H1 (cell line): ENCODE measurements around the gene CD47. TPM values are rescaled to one million over a fixed set of nuclear protein-coding genes. Genes with fewer than 3 reads are reported as not detected.

Experiments
- CTCF ChIA-PET: fragments of 300-600 bp; sonication (Branson Sonifier 250); formaldehyde crosslinking; loops from one replicate; lab custom pipeline; 2021; ENCODE audit not compliant: partially characterized antibody; lab: Charles Lee
- POLR2A ChIA-PET: fragments of 300-600 bp; sonication (Branson Sonifier 250); formaldehyde crosslinking; loops from one replicate; lab custom pipeline; 2021; ENCODE audit warnings: inconsistent platforms; ENCODE audit not compliant: partially characterized antibody; lab: Charles Lee
- DNase-seq, 2 experiments: peaks; one replicate each; pipeline versions ENCODE4 v3.0.0 to v3.0.0-alpha.2; 2010 to 2022; ENCODE audit warnings: low spot score in 2 of 2, low read depth in 1 of 2, mixed read lengths in 1 of 2
- FAIRE-seq: peaks from 2 replicates; lab custom pipeline; 2011; peaks lifted over from hg19 to GRCh38; lab: Jason Lieb, UNC
- H2AFZ ChIP-seq: 2 replicates; pipeline ENCODE4 v1.8.1; 2012; ENCODE audit warnings: low read length, inconsistent platforms
- H2AK5ac ChIP-seq: 2 replicates; pipeline ENCODE4 v1.6.1; 2013; ENCODE audit warnings: low read depth, low read length
- H2BK120ac ChIP-seq: replicated peaks from 2 replicates; pipeline ENCODE3; 2013; ENCODE audit warnings: low read depth, low read length, inconsistent platforms
- H2BK12ac ChIP-seq: 2 replicates; pipeline ENCODE4 v1.6.1; 2013; ENCODE audit warnings: low read depth, low read length
- H2BK15ac ChIP-seq: 2 replicates; pipeline ENCODE4 v1.6.1; 2013; ENCODE audit warnings: low read length
- H2BK20ac ChIP-seq: 2 replicates; pipeline ENCODE4 v1.6.1; 2013; ENCODE audit warnings: low read length
- H2BK5ac ChIP-seq: 2 replicates; pipeline ENCODE4 v1.6.1; 2013; ENCODE audit warnings: low read depth, low read length
- H3K14ac ChIP-seq: 2 replicates; pipeline ENCODE4 v1.6.1; 2013; ENCODE audit warnings: inconsistent platforms; ENCODE audit not compliant: insufficient read length
- H3K18ac ChIP-seq: 2 replicates; pipeline ENCODE4 v1.6.1; 2013; ENCODE audit warnings: low read length; ENCODE audit errors: extremely low read depth
- H3K23ac ChIP-seq: 2 replicates; pipeline ENCODE4 v1.6.1; 2013; ENCODE audit warnings: inconsistent platforms; ENCODE audit not compliant: insufficient read length
- H3K23me2 ChIP-seq: 2 replicates; pipeline ENCODE4 v1.6.1; 2013; ENCODE audit warnings: low read depth, low read length
- H3K27ac ChIP-seq: 2 replicates; pipeline ENCODE4 v1.6.1; 2011; ENCODE audit warnings: low read depth, low read length, inconsistent platforms
- H3K27me3 ChIP-seq, 4 experiments: replicated peaks in 1 of 4; 1 replicate in 1 of 4; 2 replicates in 3 of 4; pipeline versions ENCODE4 v1.6.1 to v1.8.1; 2011 to 2013; ENCODE audit warnings: low read length in 3 of 4, mild to moderate bottlenecking in 3 of 4, inconsistent platforms in 2 of 4, mixed read lengths in 2 of 4, moderate library complexity in 1 of 4; ENCODE audit not compliant: control insufficient read depth in 3 of 4, insufficient read depth in 3 of 4; ENCODE audit errors: extremely low read depth in 1 of 4
- H3K36me3 ChIP-seq, 4 experiments: 2 replicates each; pipeline versions ENCODE4 v1.6.1 to v1.8.1; 2011 to 2013; ENCODE audit warnings: mild to moderate bottlenecking in 4 of 4, low read length in 3 of 4, moderate library complexity in 2 of 4, control low read depth in 1 of 4, inconsistent platforms in 1 of 4; ENCODE audit not compliant: insufficient read depth in 4 of 4, control insufficient read depth in 2 of 4
- H3K4ac ChIP-seq: replicated peaks from 2 replicates; pipeline ENCODE3; 2013; ENCODE audit warnings: low read length, low read depth, mixed read lengths, inconsistent platforms; ENCODE audit not compliant: insufficient read length
- H3K4me1 ChIP-seq, 4 experiments: replicated peaks in 1 of 4; 1 replicate in 1 of 4; 2 replicates in 3 of 4; pipeline versions ENCODE4 v1.6.1 to v1.8.1; 2011 to 2013; ENCODE audit warnings: low read length in 3 of 4, inconsistent platforms in 2 of 4, mixed read lengths in 1 of 4; ENCODE audit not compliant: insufficient read depth in 4 of 4, control insufficient read depth in 3 of 4
- H3K4me2 ChIP-seq, 2 experiments: 2 replicates each; pipeline versions ENCODE4 v1.6.1 to v1.8.1; 2011 to 2013; ENCODE audit warnings: low read depth in 2 of 2, low read length in 2 of 2, control low read depth in 1 of 2, inconsistent platforms in 1 of 2, mild to moderate bottlenecking in 1 of 2; ENCODE audit not compliant: insufficient read depth in 1 of 2
- H3K4me3 ChIP-seq, 4 experiments: fragments of 200-600, 300-600 bp in 1 of 4; sonication (generic), shearing (Covaris generic), sonication (Bioruptor Twin) in 1 of 4; 2 replicates each; pipeline versions ENCODE4 v1.5.1 to v1.8.1; 2011 to 2016; ENCODE audit warnings: low read length in 4 of 4, low read depth in 3 of 4, control low read depth in 2 of 4, inconsistent platforms in 2 of 4, mild to moderate bottlenecking in 2 of 4, mixed read lengths in 1 of 4, moderate library complexity in 1 of 4; ENCODE audit not compliant: insufficient read depth in 2 of 4; ENCODE audit errors: extremely low read depth in 1 of 4
- H3K56ac ChIP-seq: replicated peaks from 2 replicates; pipeline ENCODE3; 2013; ENCODE audit warnings: low read depth, mild to moderate bottlenecking, mixed read lengths, low read length, inconsistent platforms; ENCODE audit not compliant: insufficient read length
- H3K79me1 ChIP-seq: 2 replicates; pipeline ENCODE4 v1.6.1; 2013; ENCODE audit warnings: low read depth, low read length, control low read depth
- H3K79me2 ChIP-seq, 2 experiments: 2 replicates each; pipeline versions ENCODE4 v1.6.1 to v1.8.1; 2012 to 2013; ENCODE audit warnings: low read length in 2 of 2, mild to moderate bottlenecking in 2 of 2, inconsistent platforms in 1 of 2; ENCODE audit not compliant: insufficient read depth in 2 of 2, control insufficient read depth in 1 of 2
- H3K9ac ChIP-seq, 4 experiments: replicated peaks in 1 of 4; 1 replicate in 1 of 4; 2 replicates in 3 of 4; pipeline versions ENCODE4 v1.6.1 to v1.8.1; 2011 to 2013; ENCODE audit warnings: low read depth in 3 of 4, low read length in 3 of 4, control low read depth in 2 of 4, mild to moderate bottlenecking in 2 of 4, moderate library complexity in 2 of 4, inconsistent platforms in 1 of 4; ENCODE audit errors: extremely low read depth in 1 of 4
- H3K9me3 ChIP-seq, 2 experiments: 2 replicates each; pipeline versions ENCODE4 v1.6.1 to v1.8.1; 2012 to 2013; ENCODE audit warnings: mild to moderate bottlenecking in 2 of 2, moderate library complexity in 2 of 2, control low read depth in 1 of 2, inconsistent platforms in 1 of 2, low read depth in 1 of 2, low read length in 1 of 2, mixed read lengths in 1 of 2; ENCODE audit not compliant: insufficient read depth in 2 of 2
- H4K20me1 ChIP-seq, 2 experiments: replicated peaks in 1 of 2; 2 replicates each; pipeline versions ENCODE3 to v1.8.1; 2011 to 2013; ENCODE audit warnings: inconsistent platforms in 2 of 2, low read length in 2 of 2, mild to moderate bottlenecking in 1 of 2; ENCODE audit not compliant: insufficient read depth in 2 of 2, control insufficient read depth in 1 of 2
- H4K5ac ChIP-seq: 2 replicates; pipeline ENCODE4 v1.6.1; 2013; ENCODE audit warnings: low read length, low read depth, mixed read lengths, inconsistent platforms; ENCODE audit not compliant: insufficient read length
- H4K8ac ChIP-seq: 2 replicates; pipeline ENCODE4 v1.8.0; 2013; ENCODE audit warnings: mild to moderate bottlenecking, moderate library complexity, low read length, inconsistent platforms; ENCODE audit not compliant: insufficient read depth; ENCODE audit errors: extremely low read depth
- H4K91ac ChIP-seq: replicated peaks from 2 replicates; pipeline ENCODE3; 2013; ENCODE audit warnings: low read length, mixed read lengths, inconsistent platforms; ENCODE audit not compliant: insufficient read length
- CHD1 ChIP-seq: IDR thresholded peaks from 2 replicates; pipeline ENCODE4 v1.6.1; 2012; ENCODE audit warnings: low read depth, low read length, improper control_type of control experiment
- EGR1 ChIP-seq: IDR thresholded peaks from 2 replicates; pipeline ENCODE4 v1.6.1; 2011; ENCODE audit warnings: low read depth, low read length, borderline replicate concordance
- EZH2 ChIP-seq: fragments of 200-600 bp; sonication (generic); IDR thresholded peaks from 2 replicates; pipeline ENCODE4 v1.7.1; 2012; ENCODE audit warnings: low read depth, mild to moderate bottlenecking, moderate library complexity, low read length, inconsistent platforms; ENCODE audit not compliant: severe bottlenecking
- JUN ChIP-seq: IDR thresholded peaks from 2 replicates; pipeline ENCODE4 v1.6.1; 2011; ENCODE audit warnings: low read depth, mild to moderate bottlenecking, improper control_type of control experiment, low read length
- JUND ChIP-seq: IDR thresholded peaks from 2 replicates; pipeline ENCODE4 v1.6.1; 2011; ENCODE audit warnings: mild to moderate bottlenecking, improper control_type of control experiment, low read length
- KDM1A ChIP-seq: fragments of 200-600, 300-600 bp; sonication (generic); IDR thresholded peaks from 2 replicates; pipeline ENCODE4 v1.7.1; 2016; ENCODE audit warnings: mild to moderate bottlenecking, low read length, borderline replicate concordance
- KDM4A ChIP-seq: IDR thresholded peaks from one replicate; pipeline ENCODE4 v1.7.1; 2012; ENCODE audit warnings: low read depth, mild to moderate bottlenecking, moderate library complexity, low read length, inconsistent platforms; ENCODE audit not compliant: severe bottlenecking
- MAFK ChIP-seq: IDR thresholded peaks from 2 replicates; pipeline ENCODE4 v1.6.1; 2012; ENCODE audit warnings: low read depth, mild to moderate bottlenecking, improper control_type of control experiment, low read length
- PHF8 ChIP-seq: fragments of 200-600 bp; sonication (generic); conservative IDR thresholded peaks from 2 replicates; pipeline ENCODE4 v1.7.1; 2012; ENCODE audit warnings: low read depth, mild to moderate bottlenecking, inconsistent platforms, low read length, moderate library complexity
- POLR2A ChIP-seq, 2 experiments: IDR thresholded peaks; 1 replicate in 1 of 2; 2 replicates in 1 of 2; pipeline ENCODE4 v1.6.1; 2011; ENCODE audit warnings: low read depth in 2 of 2, low read length in 2 of 2, mild to moderate bottlenecking in 2 of 2; ENCODE audit errors: control extremely low read depth in 1 of 2
- RBBP5 ChIP-seq: IDR thresholded peaks from 2 replicates; pipeline ENCODE4 v1.7.1; 2012; ENCODE audit warnings: low read depth, mild to moderate bottlenecking, inconsistent platforms, low read length, moderate library complexity, borderline replicate concordance
- RXRA ChIP-seq: IDR thresholded peaks from 2 replicates; pipeline ENCODE4 v1.6.1; 2011; ENCODE audit warnings: low read depth, mild to moderate bottlenecking, low read length, moderate library complexity; ENCODE audit not compliant: insufficient read depth
- SIX5 ChIP-seq: IDR thresholded peaks from 2 replicates; pipeline ENCODE4 v1.6.1; 2011; ENCODE audit warnings: mild to moderate bottlenecking, low read depth, low read length
- SP4 ChIP-seq: IDR thresholded peaks from 2 replicates; pipeline ENCODE4 v1.6.1; 2012; ENCODE audit warnings: low read length, inconsistent platforms
- YY1 ChIP-seq: IDR thresholded peaks from 2 replicates; pipeline ENCODE4 v1.6.1; 2011; ENCODE audit warnings: low read depth, mild to moderate bottlenecking, low read length
- WGBS, 2 experiments: shearing (Covaris generic) in 1 of 2; methylation state at CpG; one replicate each; pipeline versions ENCODE4 v1.1.6 to v1.1.7; 2013 to 2015; ENCODE audit warnings: low lambda C conversion rate in 2 of 2, mixed read lengths in 2 of 2, inconsistent platforms in 1 of 2, low coverage in 1 of 2, missing lambda C conversion rate in 1 of 2; ENCODE audit not compliant: insufficient replicate concordance in 2 of 2, insufficient coverage in 1 of 2, insufficient read length in 1 of 2; ENCODE audit errors: extremely low coverage in 1 of 2, missing lambda C conversion rate in 1 of 2; 5-methylcytosine and 5-hydroxymethylcytosine counted together
- polyA plus RNA-seq, 7 experiments: library from polyadenylated mRNA; depleted of rRNA in 3 of 7; stranded (reverse) in 5 of 7; unstranded in 2 of 7; fragments of >200 nt in 5 of 7; fragments of 200-250 nt in 2 of 7; gene quantifications; 1 replicate in 5 of 7; 2 replicates in 1 of 7; 4 replicates in 1 of 7; pipeline versions ENCODE4 v1.2.1 to v1.2.3, GENCODE V29; 2011 to 2013; ENCODE audit warnings: missing spikeins in 2 of 7, mixed read lengths in 2 of 7
- total RNA-seq: library from RNA; stranded (reverse); fragmentation: NEBNext Ultra II Directional; extraction: Animal tissue kit (Norgen Biotek cat#: 25700); gene quantifications from 2 replicates; pipeline ENCODE4 v1.2.1, GENCODE V29; 2021

CD47 gene
- total and polyA plus RNA-seq, 2 of the 8 experiments (the other 6 are each of a cell fraction or from before 2014, with no cell fraction given): 14.4 to 19.3 TPM

GRCh38 chr3:108119398-108120104, 28.7 kb upstream of the CD47 start:
- no peak overlapping the region for H3K23ac ChIP-seq
- H3K79me2 ChIP-seq: no peaks in the 10 kb centered on the region
- H3K18ac ChIP-seq: no peak overlapping the region
- no peak overlapping the region for H2AFZ ChIP-seq
- no peak overlapping the region for H3K4ac ChIP-seq
- no peak overlapping the region for H2BK120ac ChIP-seq
- no peak overlapping the region for H4K91ac ChIP-seq
- 92% methylated on average over 3 of the region's 3 CpGs; no CpG with 5 or more reads in 1 of the 2 experiments for WGBS, 2 experiments
- no peak overlapping the region for H3K14ac ChIP-seq
- H3K4me1 ChIP-seq: no peaks in the 10 kb centered on the region
- H3K4me2 ChIP-seq: no peak overlapping the region
- H3K9ac ChIP-seq: no peak overlapping the region
- ChIA-PET CTCF (interaction anchor here (0.8 kb wide), 1 partner anchor 238 kb away, joined by 3 read pairs; no protein-coding TSS in a partner anchor), POLR2A (no interaction called here)
- no peaks in the 10 kb centered on the region for H3K79me1 ChIP-seq
- no peak overlapping the region for H2BK15ac ChIP-seq
- no peaks in the 10 kb centered on the region for H4K20me1 ChIP-seq
- no peak overlapping the region for H3K4me3 ChIP-seq
- H4K8ac ChIP-seq: no peak overlapping the region
- no peak overlapping the region for H2AK5ac ChIP-seq
- H3K9me3 ChIP-seq: no peaks in the 10 kb centered on the region
- no peak for DNase-seq
- no peak overlapping the region for H2BK12ac ChIP-seq
- no peaks in the 10 kb centered on the region for H3K36me3 ChIP-seq
- H2BK20ac ChIP-seq: no peak overlapping the region
- H3K27me3 ChIP-seq: no peaks in the 10 kb centered on the region
- no peak overlapping the region for H2BK5ac ChIP-seq
- no peak overlapping the region for H3K56ac ChIP-seq
- no peak overlapping the region for H4K5ac ChIP-seq
- no peak overlapping the region for H3K27ac ChIP-seq
- FAIRE-seq: no peak
- no peaks in the 10 kb centered on the region for H3K23me2 ChIP-seq
- TF ChIP-seq JUND: no peak
- no peak for TF ChIP-seq EZH2
- TF ChIP-seq CHD1: no peak
- TF ChIP-seq POLR2A (IDR thresholded peaks at IDR 0.05; ENCODE audit: control extremely low read depth in 1 of 2, low read depth in 2 of 2, low read length in 2 of 2): no peak
- TF ChIP-seq SIX5: no peak
- TF ChIP-seq RXRA: no peak
- TF ChIP-seq MAFK: no peak
- TF ChIP-seq PHF8: no peak
- no peak for TF ChIP-seq KDM4A
- no peak for TF ChIP-seq KDM1A
- TF ChIP-seq EGR1: no peak
- no peak for TF ChIP-seq JUN
- TF ChIP-seq SP4: no peak
- TF ChIP-seq RBBP5: no peak
- no peak for TF ChIP-seq YY1
